Body of pancreas (tissue), 4 donors: ENCODE measurements around the gene GAGE10. TPM values are rescaled to one million over a fixed set of nuclear protein-coding genes. Genes with fewer than 3 reads are reported as not detected.
"Not testable (repeated sequence)": the region's sequence is repeated elsewhere in the genome, so short reads cannot be mapped to it uniquely, and the experiment has no call there.

ENCODE experiments used
- ATAC-seq: fragments of 150-250 bp; one replicate; pipeline ENCODE4 v1.9.1; 2016
- DNase-seq, 4 donors: peaks; one replicate each; pipeline ENCODE4 v3.0.0-alpha.2; 2019
- H3K27ac ChIP-seq, 4 donors: fragments of 200-600 bp; sonication (generic); 1 replicate in 3 of 4; 2 replicates in 1 of 4; pipeline versions ENCODE4 v1.5.1 to v1.6.1; 2016 to 2019; ENCODE audit warnings: mild to moderate bottlenecking in 1 of 4, mixed read lengths in 1 of 4, moderate library complexity in 1 of 4
- H3K27me3 ChIP-seq, 2 donors: fragments of 200-600 bp; sonication (generic); one replicate each; pipeline ENCODE4 v1.6.0; 2016; ENCODE audit warnings: mild to moderate bottlenecking in 1 of 2
- H3K36me3 ChIP-seq, 2 donors: fragments of 200-600 bp; sonication (generic); replicated peaks in 1 of 2; 2 replicates each; pipeline ENCODE4 v1.5.1; 2016; ENCODE audit warnings: low read depth in 2 of 2; ENCODE audit not compliant: insufficient read depth in 1 of 2
- H3K4me1 ChIP-seq: fragments of 200-600 bp; sonication (generic); one replicate; pipeline ENCODE4 v1.6.0; 2016
- H3K4me3 ChIP-seq, 2 donors: fragments of 200-600 bp; sonication (generic); 1 replicate in 1 of 2; 2 replicates in 1 of 2; pipeline ENCODE4 v1.5.1; 2016 to 2019
- H3K9me3 ChIP-seq, 3 donors: fragments of 200-600 bp; sonication (generic); 1 replicate in 2 of 3; 2 replicates in 1 of 3; pipeline ENCODE4 v1.5.1; 2016
- CTCF ChIP-seq, 7 experiments: fragments of 450-650 bp in 4 of 7; fragments of 200-600 bp in 3 of 7; sonication (generic) in 3 of 7; IDR thresholded peaks; one replicate each; pipeline ENCODE4 v1.5.1; 2016 to 2019; ENCODE audit warnings: antibody characterized with exemption in 7 of 7
- POLR2A ChIP-seq, 3 donors: fragments of 450-650 bp; IDR thresholded peaks; one replicate each; pipeline ENCODE4 v1.6.1; 2016; ENCODE audit warnings: antibody characterized with exemption in 3 of 3, mild to moderate bottlenecking in 2 of 3
- WGBS, 2 donors: methylation state at CpG; one replicate each; pipeline ENCODE4 v1.1.5; 2017; 5-methylcytosine and 5-hydroxymethylcytosine counted together
- intact Hi-C: fragments of 100-400 bp; cut with DNase I; formaldehyde crosslinking; loops from one replicate; pipeline ENCODE4 v1.15.1; 2023
- total RNA-seq, 2 donors: library from RNA; depleted of rRNA; stranded (reverse); fragments of >200 nt; gene quantifications; one replicate each; pipeline ENCODE4 v1.1.0, GENCODE V29; 2016

Gene GAGE10
- total RNA-seq, 2 donors from 2014 or later = not detected

- Histone ChIP-seq H3K4me1 (no peaks in the 10 kb centered on the region), H3K9me3 (no peaks in the 10 kb centered on the region), H3K27ac (no peak overlapping the region), H3K27me3 (no peaks in the 10 kb centered on the region), H3K36me3 (no peaks in the 10 kb centered on the region), H3K4me3 (no peak overlapping the region)
- DNase-seq (no peak), ATAC-seq (no peak)
- TF ChIP-seq CTCF (IDR thresholded peaks at IDR 0.05) = no peak
- TF ChIP-seq POLR2A (IDR thresholded peaks at IDR 0.05) = no peak
- intact Hi-C loops = no loop called here
- WGBS, 2 donors = 60 to 65% methylated on average over 3 to 14 of the region's 17 CpGs
Measured at GRCh38 chrX:49292400-49293362, 10.8 kb upstream of the GAGE10 start.

GRCh38 chrX:49299293-49299692, 4.2 kb upstream of the GAGE10 start:
- H3K27me3 ChIP-seq, H3K4me1 ChIP-seq, H3K4me3 ChIP-seq, H3K36me3 ChIP-seq, DNase-seq, ATAC-seq, H3K27ac ChIP-seq, intact Hi-C loops, H3K9me3 ChIP-seq: not testable (repeated sequence)
- WGBS, 2 donors = 83% methylated on average over 1 of the region's 5 CpGs; no CpG with 5 or more reads in 1 of the 2 donors

DNA sequence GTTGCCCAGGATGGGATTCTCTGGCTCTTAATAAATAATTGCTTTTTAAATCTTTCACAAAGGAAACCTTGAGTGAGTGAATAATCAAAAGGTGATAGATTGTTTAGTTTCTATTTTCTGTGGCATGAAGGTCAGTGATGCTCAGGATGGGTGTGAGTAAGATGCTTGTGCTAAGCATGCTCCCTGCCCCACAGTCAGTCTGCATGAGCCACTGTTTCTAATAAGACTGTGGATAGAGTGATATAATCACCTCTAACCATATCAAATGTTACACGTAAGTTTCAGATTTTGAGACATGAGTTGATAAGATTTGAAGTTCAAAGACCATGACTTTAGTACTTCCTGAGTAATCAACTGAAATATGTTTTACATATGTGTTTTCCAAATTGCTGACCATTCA, 2.7 kb upstream of the GAGE10 start:
- DNase-seq (no peak), ATAC-seq (no peak)
- intact Hi-C loops = no loop called here
- H3K4me1 ChIP-seq = no peaks in the 10 kb centered on the region
- no peaks in the 10 kb centered on the region for H3K36me3 ChIP-seq
- H3K27ac ChIP-seq = no peak overlapping the region
- H3K9me3 ChIP-seq = no peaks in the 10 kb centered on the region
- no peak for TF ChIP-seq POLR2A (IDR thresholded peaks at IDR 0.05)
- no peak for TF ChIP-seq CTCF (IDR thresholded peaks at IDR 0.05)
- WGBS, 2 donors = 50 to 63% methylated on average over 1 of the region's 1 CpG
- H3K27me3 ChIP-seq = no peaks in the 10 kb centered on the region
- H3K4me3 ChIP-seq = no peak overlapping the region

GRCh38 chrX:49307775-49308174, 4.3 kb downstream of the GAGE10 start:
- H3K4me3 ChIP-seq, H3K9me3 ChIP-seq, H3K4me1 ChIP-seq, ATAC-seq, H3K27ac ChIP-seq, DNase-seq, H3K36me3 ChIP-seq, H3K27me3 ChIP-seq, intact Hi-C loops: not testable (repeated sequence)
- 27 to 66% methylated on average over 2 of the region's 2 CpGs for WGBS, 2 donors

GRCh38 chrX:49308604-49309269, 5.3 kb downstream of the GAGE10 start:
- ATAC-seq (peak; percentile 33), DNase-seq (no peak)
- no peaks in the 10 kb centered on the region for H3K9me3 ChIP-seq
- no peak overlapping the region for H3K4me3 ChIP-seq
- no peaks in the 10 kb centered on the region for H3K27me3 ChIP-seq
- WGBS, 2 donors = 63 to 71% methylated on average over 7 to 11 of the region's 15 CpGs
- peak overlapping the region in 2 of 4 donors; percentile 61 to 81 for H3K27ac ChIP-seq
- no peaks in the 10 kb centered on the region for H3K36me3 ChIP-seq
- TF ChIP-seq POLR2A (IDR thresholded peaks at IDR 0.05) (no peak), CTCF (IDR thresholded peaks at IDR 0.05) (no peak)
- no peaks in the 10 kb centered on the region for H3K4me1 ChIP-seq
- intact Hi-C loops = no loop called here
